ENCODE data around the gene PDSS2. TPM values are rescaled to one million over a fixed set of nuclear protein-coding genes. Genes with fewer than 3 reads are reported as not detected.
"Not testable (repeated sequence)": the region's sequence is repeated elsewhere in the genome, so short reads cannot be mapped to it uniquely, and the experiment has no call there.

The PDSS2 gene
- total and polyA plus RNA-seq, 7 donors, result 9.4 to 18.5 (median 11.1) TPM

GRCh38 chr6:107196152-107196551, 263.2 kb downstream of the PDSS2 start:
- H3K27ac ChIP-seq, result no peak overlapping the region
- intact Hi-C loops (cut with DNase I), result no loop called here
- WGBS, 2 donors, result 90 to 94% methylated on average over 3 of the region's 3 CpGs
- H3K27me3 ChIP-seq, result no peaks in the 10 kb centered on the region
- no peaks in the 10 kb centered on the region for H3K9me3 ChIP-seq
- H3K36me3 ChIP-seq, result peaks cover 0 to 5% (median 0%) of the 10 kb centered on the region in 4 donors
- TF ChIP-seq EP300 (IDR thresholded peaks at IDR 0.05), result no peak
- TF ChIP-seq CTCF (IDR thresholded peaks at IDR 0.05), result no peak
- TF ChIP-seq POLR2A (IDR thresholded peaks at IDR 0.05), result no peak
- TF ChIP-seq POLR2AphosphoS5 (IDR thresholded peaks at IDR 0.05), result no peak
- H3K4me3 ChIP-seq, result no peak overlapping the region
- no peaks in the 10 kb centered on the region for H3K4me1 ChIP-seq
- no peak for DNase-seq

DNA sequence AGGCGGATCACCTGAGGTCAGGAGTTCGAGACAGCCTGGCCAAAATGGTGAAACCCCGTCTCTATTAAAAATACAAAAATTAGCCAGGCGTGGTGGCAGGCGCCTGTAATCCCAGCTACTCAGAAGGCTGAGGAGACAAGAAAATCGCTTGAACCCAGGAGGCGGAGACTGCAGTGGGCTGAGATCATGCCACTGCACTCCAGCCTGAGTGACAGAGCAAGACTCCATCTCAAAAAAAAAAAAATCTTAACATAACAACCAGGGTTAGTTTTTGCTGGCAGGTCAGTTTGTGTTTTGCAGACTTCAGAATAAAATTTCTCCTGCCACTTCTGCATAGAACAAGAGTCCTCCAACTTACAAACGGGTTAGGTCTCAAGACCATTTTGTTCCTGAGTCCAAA, 264.6 kb downstream of the PDSS2 start:
- intact Hi-C loops (cut with DNase I), result not testable (repeated sequence)

GRCh38 chr6:107192830-107193229, 266.5 kb downstream of the PDSS2 start:
- 83 to 96% methylated on average over 4 of the region's 4 CpGs for WGBS, 2 donors
- intact Hi-C loops (cut with DNase I), result no loop called here
- no peaks in the 10 kb centered on the region for H3K9me3 ChIP-seq
- no peak overlapping the region for H3K4me3 ChIP-seq
- H3K36me3 ChIP-seq, result peaks cover 0 to 9% (median 0%) of the 10 kb centered on the region in 4 donors
- TF ChIP-seq POLR2A (IDR thresholded peaks at IDR 0.05) (no peak), POLR2AphosphoS5 (IDR thresholded peaks at IDR 0.05) (no peak), EP300 (IDR thresholded peaks at IDR 0.05) (no peak), CTCF (IDR thresholded peaks at IDR 0.05) (no peak)
- H3K27me3 ChIP-seq, result no peaks in the 10 kb centered on the region
- no peak for DNase-seq
- no peaks in the 10 kb centered on the region for H3K4me1 ChIP-seq
- H3K27ac ChIP-seq, result no peak overlapping the region

More for the DNA sequence above, 264.6 kb downstream of the PDSS2 start:
- WGBS, 2 donors, result 96% methylated on average over 8 of the region's 8 CpGs
- not testable (repeated sequence) for H3K27me3 ChIP-seq, DNase-seq, H3K4me1 ChIP-seq, H3K9me3 ChIP-seq, H3K4me3 ChIP-seq, H3K36me3 ChIP-seq, H3K27ac ChIP-seq

- no peaks in the 10 kb centered on the region for H3K4me1 ChIP-seq
- no peak for DNase-seq
- intact Hi-C loops (cut with DNase I), result no loop called here
These were observed 271.7 kb downstream of the PDSS2 start for GRCh38 chr6:107187630-107188029.

GRCh38 chr6:107186047-107186446, 273.3 kb downstream of the PDSS2 start:
- H3K27ac ChIP-seq, result no peak overlapping the region
- H3K4me1 ChIP-seq, result no peaks in the 10 kb centered on the region
- no peaks in the 10 kb centered on the region for H3K9me3 ChIP-seq
- 92 to 98% methylated on average over 1 of the region's 1 CpG for WGBS, 2 donors
- intact Hi-C loops (cut with DNase I), result no loop called here
- H3K27me3 ChIP-seq, result no peaks in the 10 kb centered on the region
- no peak overlapping the region for H3K4me3 ChIP-seq
- no peak for DNase-seq
- H3K36me3 ChIP-seq, result peaks cover 0 to 6% (median 0%) of the 10 kb centered on the region in 4 donors
- no peak for TF ChIP-seq EP300 (IDR thresholded peaks at IDR 0.05)
- TF ChIP-seq POLR2A (IDR thresholded peaks at IDR 0.05), result no peak
- TF ChIP-seq POLR2AphosphoS5 (IDR thresholded peaks at IDR 0.05), result no peak
- TF ChIP-seq CTCF (IDR thresholded peaks at IDR 0.05), result no peak

More at GRCh38 chr6:107187630-107188029, 271.7 kb downstream of the PDSS2 start:
- peaks cover 0 to 6% (median 0%) of the 10 kb centered on the region in 4 donors for H3K36me3 ChIP-seq
- H3K27ac ChIP-seq, result no peak overlapping the region
- WGBS, 2 donors, result 65 to 88% methylated on average over 6 of the region's 6 CpGs
- no peak for TF ChIP-seq EP300 (IDR thresholded peaks at IDR 0.05)
- TF ChIP-seq POLR2A (IDR thresholded peaks at IDR 0.05), result no peak
- no peak for TF ChIP-seq POLR2AphosphoS5 (IDR thresholded peaks at IDR 0.05)
- no peak for TF ChIP-seq CTCF (IDR thresholded peaks at IDR 0.05)
- H3K4me3 ChIP-seq, result no peak overlapping the region
- H3K27me3 ChIP-seq, result no peaks in the 10 kb centered on the region
- no peaks in the 10 kb centered on the region for H3K9me3 ChIP-seq
